ENCODE measurements around the gene PPP1R1C. TPM values are rescaled to one million over a fixed set of nuclear protein-coding genes. Genes with fewer than 3 reads are reported as not detected.
"Not testable (repeated sequence)": the region's sequence is repeated elsewhere in the genome, so short reads cannot be mapped to it uniquely, and the experiment has no call there.

The PPP1R1C gene
- total RNA-seq, 1 donor from 2014 or later: 5.5 TPM

DNA sequence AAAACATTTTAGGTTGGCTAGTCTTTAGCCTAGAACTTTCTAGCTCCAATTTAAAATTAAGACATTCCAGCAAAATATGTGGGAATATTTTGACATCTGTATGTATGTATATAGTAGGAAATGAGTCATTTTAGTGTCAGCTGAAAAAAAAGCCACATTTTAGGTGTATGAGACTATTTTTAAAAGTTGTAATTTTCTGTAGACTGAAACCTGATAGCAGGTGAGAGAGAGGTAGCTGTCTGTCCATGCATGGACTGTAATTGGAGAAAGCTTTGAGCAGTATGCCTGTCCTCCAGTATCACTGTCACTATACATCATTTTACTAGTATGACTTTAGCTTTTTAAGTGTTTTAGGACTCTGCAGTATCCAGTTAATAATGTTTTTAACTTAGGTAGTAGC, 26.1 kb upstream of the PPP1R1C start:
- Histone ChIP-seq H3K9me3 (ENCODE audit: low read depth) (no peaks in the 10 kb centered on the region), H3K4me1 (no peaks in the 10 kb centered on the region), H3K9ac (no peak overlapping the region), H3K27ac (no peak overlapping the region), H3F3A (ENCODE audit: low read depth) (no peaks in the 10 kb centered on the region), H3K4me3 (no peak overlapping the region), H3K79me2 (ENCODE audit: low read depth) (no peaks in the 10 kb centered on the region), H3K4me2 (no peak overlapping the region), H3K36me3 (no peaks in the 10 kb centered on the region), H3K27me3 (no peaks in the 10 kb centered on the region), H2AFZ (replicated peaks) (no peak overlapping the region), H4K20me1 (ENCODE audit: low read depth) (no peaks in the 10 kb centered on the region)
- Mint-ChIP-seq H3K9me3 (no peaks in the 10 kb centered on the region), H3K27ac (no peak overlapping the region), H3K27me3 (ENCODE audit: insufficient read depth, low read depth) (no peaks in the 10 kb centered on the region), H3K36me3 (no peaks in the 10 kb centered on the region), H3K4me1 (no peaks in the 10 kb centered on the region), H3K4me3 (no peak overlapping the region)
- TF ChIP-seq EZH2phosphoT487 (IDR thresholded peaks at IDR 0.05): no peak
- TF ChIP-seq, protein P1, sequence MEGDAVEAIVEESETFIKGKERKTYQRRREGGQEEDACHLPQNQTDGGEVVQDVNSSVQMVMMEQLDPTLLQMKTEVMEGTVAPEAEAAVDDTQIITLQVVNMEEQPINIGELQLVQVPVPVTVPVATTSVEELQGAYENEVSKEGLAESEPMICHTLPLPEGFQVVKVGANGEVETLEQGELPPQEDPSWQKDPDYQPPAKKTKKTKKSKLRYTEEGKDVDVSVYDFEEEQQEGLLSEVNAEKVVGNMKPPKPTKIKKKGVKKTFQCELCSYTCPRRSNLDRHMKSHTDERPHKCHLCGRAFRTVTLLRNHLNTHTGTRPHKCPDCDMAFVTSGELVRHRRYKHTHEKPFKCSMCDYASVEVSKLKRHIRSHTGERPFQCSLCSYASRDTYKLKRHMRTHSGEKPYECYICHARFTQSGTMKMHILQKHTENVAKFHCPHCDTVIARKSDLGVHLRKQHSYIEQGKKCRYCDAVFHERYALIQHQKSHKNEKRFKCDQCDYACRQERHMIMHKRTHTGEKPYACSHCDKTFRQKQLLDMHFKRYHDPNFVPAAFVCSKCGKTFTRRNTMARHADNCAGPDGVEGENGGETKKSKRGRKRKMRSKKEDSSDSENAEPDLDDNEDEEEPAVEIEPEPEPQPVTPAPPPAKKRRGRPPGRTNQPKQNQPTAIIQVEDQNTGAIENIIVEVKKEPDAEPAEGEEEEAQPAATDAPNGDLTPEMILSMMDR (IDR thresholded peaks at IDR 0.05): no peak
- no peak for TF ChIP-seq EZH2 (IDR thresholded peaks at IDR 0.05)
- DNase-seq (ENCODE audit: low spot score): no peak

DNA sequence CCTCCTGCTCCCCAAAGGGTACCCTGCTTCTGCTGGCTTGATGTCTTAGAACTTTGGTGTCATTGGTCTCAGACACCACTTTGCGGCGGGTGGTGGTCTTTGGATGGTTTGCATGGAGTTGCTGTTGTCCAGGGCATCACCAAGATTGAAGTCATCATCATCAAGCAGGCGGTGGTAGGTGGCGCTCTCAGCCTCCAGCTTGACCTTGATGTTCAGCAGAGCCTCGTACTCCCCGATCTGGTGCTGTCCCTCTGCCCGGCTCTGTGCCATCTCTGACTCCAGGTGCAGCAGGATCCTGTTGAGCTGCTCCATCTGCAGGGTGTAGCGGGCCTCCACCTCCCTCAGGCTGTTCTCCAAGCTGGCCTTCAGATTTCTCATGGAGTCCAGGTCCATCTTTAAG, 24.5 kb upstream of the PPP1R1C start:
- H3K27ac ChIP-seq; H3K9me3 Mint-ChIP-seq; H3K27ac Mint-ChIP-seq; H3K36me3 Mint-ChIP-seq; H3K36me3 ChIP-seq; H3K27me3 Mint-ChIP-seq (ENCODE audit: insufficient read depth, low read depth); DNase-seq (ENCODE audit: low spot score); H3K9ac ChIP-seq; H3F3A ChIP-seq (ENCODE audit: low read depth); H2AFZ ChIP-seq (replicated peaks); H3K79me2 ChIP-seq (ENCODE audit: low read depth); H3K4me1 ChIP-seq; H3K4me3 ChIP-seq; H3K9me3 ChIP-seq (ENCODE audit: low read depth); H3K4me3 Mint-ChIP-seq; H3K4me2 ChIP-seq; H3K27me3 ChIP-seq; H3K4me1 Mint-ChIP-seq; H4K20me1 ChIP-seq (ENCODE audit: low read depth): not testable (repeated sequence)

DNA sequence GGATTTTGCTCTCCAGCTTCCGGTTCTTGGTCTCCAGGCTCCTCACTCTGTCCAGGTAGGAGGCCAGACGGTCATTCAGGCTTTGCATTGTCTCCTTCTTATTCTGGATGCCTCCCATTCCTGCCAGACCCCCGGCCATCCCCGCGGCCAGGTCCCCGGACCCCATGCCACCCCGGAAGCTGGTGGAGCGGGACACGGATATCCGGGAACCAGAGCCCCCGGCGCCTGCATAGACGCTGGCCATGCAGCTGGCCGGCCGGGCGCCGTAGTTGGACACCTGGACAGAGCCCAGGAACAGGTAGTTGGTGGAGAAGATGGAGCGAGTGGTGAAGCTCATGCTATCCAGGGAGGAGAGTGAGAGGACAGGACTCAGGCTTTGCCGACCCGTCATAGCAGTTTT, 23.5 kb upstream of the PPP1R1C start:
- Histone ChIP-seq H3K27ac (no peak overlapping the region), H3K27me3 (no peaks in the 10 kb centered on the region), H3K9me3 (ENCODE audit: low read depth) (no peaks in the 10 kb centered on the region), H3K4me3 (no peak overlapping the region), H2AFZ (replicated peaks) (no peak overlapping the region), H3K4me2 (no peak overlapping the region), H3K4me1 (no peaks in the 10 kb centered on the region), H4K20me1 (ENCODE audit: low read depth) (no peaks in the 10 kb centered on the region), H3K9ac (no peak overlapping the region), H3K36me3 (no peaks in the 10 kb centered on the region), H3K79me2 (ENCODE audit: low read depth) (no peaks in the 10 kb centered on the region), H3F3A (ENCODE audit: low read depth) (no peaks in the 10 kb centered on the region)
- H3K9me3 Mint-ChIP-seq: peaks cover 3% of the 10 kb centered on the region
- no peak overlapping the region for H3K27ac Mint-ChIP-seq
- H3K36me3 Mint-ChIP-seq: no peaks in the 10 kb centered on the region
- H3K4me3 Mint-ChIP-seq: no peak overlapping the region
- DNase-seq (ENCODE audit: low spot score): no peak
- H3K4me1 Mint-ChIP-seq: no peaks in the 10 kb centered on the region
- no peaks in the 10 kb centered on the region for H3K27me3 Mint-ChIP-seq (ENCODE audit: insufficient read depth, low read depth)
- TF ChIP-seq EZH2 (IDR thresholded peaks at IDR 0.05): no peak
- TF ChIP-seq, protein P1 (IDR thresholded peaks at IDR 0.05): no peak
- no peak for TF ChIP-seq EZH2phosphoT487 (IDR thresholded peaks at IDR 0.05)

DNA sequence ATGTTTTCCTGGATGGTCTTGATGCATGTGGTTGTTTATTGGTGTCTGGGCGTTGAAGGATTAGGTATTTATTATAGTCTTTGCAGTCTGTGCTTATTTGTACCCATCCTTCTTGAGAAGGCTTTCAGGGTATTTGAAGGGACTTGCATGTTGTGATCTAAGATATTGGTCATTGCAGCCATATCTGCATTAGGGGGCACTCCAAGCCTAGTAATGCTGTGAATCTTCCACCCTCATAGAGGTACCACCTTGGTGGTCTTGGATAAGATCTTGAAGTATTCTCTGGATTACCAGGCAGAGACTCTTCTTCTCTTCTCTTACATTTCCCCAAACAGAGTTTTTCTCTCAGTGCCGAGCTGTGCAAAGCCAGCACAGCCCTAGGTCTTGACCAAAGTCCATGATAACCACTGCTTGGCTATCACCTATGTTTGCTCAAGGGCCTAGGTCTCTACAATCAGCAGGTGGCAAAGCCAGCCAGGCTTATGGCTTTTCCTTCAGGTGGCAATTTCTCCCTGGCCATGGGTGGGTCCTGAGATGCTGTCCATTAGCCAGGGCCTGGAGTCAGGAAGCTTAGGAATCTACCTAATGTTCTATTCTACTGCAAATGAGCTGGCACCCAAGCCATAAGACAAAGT, 15.4 kb upstream of the PPP1R1C start:
- no peak overlapping the region for H2AFZ ChIP-seq (replicated peaks)
- no peaks in the 10 kb centered on the region for H3K27me3 ChIP-seq
- no peaks in the 10 kb centered on the region for H3K79me2 ChIP-seq (ENCODE audit: low read depth)
- H3F3A ChIP-seq (ENCODE audit: low read depth): no peaks in the 10 kb centered on the region
- DNase-seq (ENCODE audit: low spot score): peak; percentile 42
- Mint-ChIP-seq H3K36me3 (no peaks in the 10 kb centered on the region), H3K4me1 (no peaks in the 10 kb centered on the region), H3K27me3 (ENCODE audit: insufficient read depth, low read depth) (no peaks in the 10 kb centered on the region), H3K9me3 (peaks cover 7% of the 10 kb centered on the region), H3K4me3 (no peak overlapping the region), H3K27ac (no peak overlapping the region)
- H3K4me3 ChIP-seq: no peak overlapping the region
- TF ChIP-seq EZH2phosphoT487 (IDR thresholded peaks at IDR 0.05): no peak
- TF ChIP-seq, protein P1 (IDR thresholded peaks at IDR 0.05): peak; percentile 39
- no peak overlapping the region for H3K27ac ChIP-seq
- no peaks in the 10 kb centered on the region for H3K36me3 ChIP-seq
- no peaks in the 10 kb centered on the region for H4K20me1 ChIP-seq (ENCODE audit: low read depth)
- H3K4me2 ChIP-seq: no peak overlapping the region
- H3K9ac ChIP-seq: no peak overlapping the region
- no peaks in the 10 kb centered on the region for H3K4me1 ChIP-seq
- H3K9me3 ChIP-seq (ENCODE audit: low read depth): no peaks in the 10 kb centered on the region
